ENCODE results near the gene PDCD6IP. TPM values are rescaled to one million over a fixed set of nuclear protein-coding genes. Genes with fewer than 3 reads are reported as not detected.
"Not testable (repeated sequence)": the region's sequence is repeated elsewhere in the genome, so short reads cannot be mapped to it uniquely, and the experiment has no call there.

The PDCD6IP gene
- polyA plus RNA-seq, 3 donors: 88.8 to 100 (median 90.2) TPM

- no peak overlapping the region for H2AFZ ChIP-seq (ENCODE audit: insufficient read depth, low read depth, low read length, poor library complexity, severe bottlenecking)
- H3K79me2 ChIP-seq (ENCODE audit: insufficient read depth, low read length): no peaks in the 10 kb centered on the region
- no peak overlapping the region for H3K4me3 ChIP-seq (replicated peaks in 1 of 3; ENCODE audit: low read depth in 2 of 3, low read length in 3 of 3)
- Mint-ChIP-seq H3K27ac (peak overlapping the region in 5 of 7 donors; percentile 2 to 48 (median 41)), H3K9me3 (no peaks in the 10 kb centered on the region), H3K4me1 (no peaks in the 10 kb centered on the region), H3K36me3 (peaks cover 68 to 87% of the 10 kb centered on the region in 2 donors), H3K27me3 (ENCODE audit: low read depth in 3 of 3) (peaks cover 0 to 2% (median 0%) of the 10 kb centered on the region in 3 donors), H3K4me3 (no peak overlapping the region)
- no peak overlapping the region for H3K9ac ChIP-seq (ENCODE audit: insufficient read depth, low read length, poor library complexity, severe bottlenecking)
- H3K27ac ChIP-seq (ENCODE audit: low read depth in 1 of 2, low read length in 2 of 2): no peak overlapping the region
- peaks cover 74 to 99% of the 10 kb centered on the region in 2 donors for H3K36me3 ChIP-seq (replicated peaks in 1 of 2; ENCODE audit: control insufficient read depth in 1 of 2, insufficient read depth in 2 of 2, low read length in 2 of 2)
- no peaks in the 10 kb centered on the region for H3K4me1 ChIP-seq (ENCODE audit: control insufficient read depth in 1 of 2, insufficient read depth in 2 of 2, low read length in 2 of 2)
- peaks cover 7% of the 10 kb centered on the region for H4K20me1 ChIP-seq (ENCODE audit: insufficient read depth, low read length)
- H3K4me2 ChIP-seq (replicated peaks; ENCODE audit: extremely low read depth, low read length, poor library complexity, severe bottlenecking): no peak overlapping the region
- no peak for DNase-seq
- TF ChIP-seq CTCF (IDR thresholded peaks at IDR 0.05): no peak
- no peaks in the 10 kb centered on the region for H3K9me3 ChIP-seq (replicated peaks in 1 of 2; ENCODE audit: control insufficient read depth in 1 of 2, insufficient read depth in 1 of 2, low read length in 2 of 2)
- no peaks in the 10 kb centered on the region for H3K27me3 ChIP-seq (ENCODE audit: control insufficient read depth in 2 of 2, insufficient read depth in 2 of 2, low read length in 2 of 2)
- intact Hi-C loops (cut with micrococcal nuclease): no loop called here
- 88% methylated on average over 4 of the region's 10 CpGs for WGBS (ENCODE audit: insufficient coverage)
These were observed 57.6 kb downstream of the PDCD6IP start for GRCh38 chr3:33855884-33856546.

- H3K27ac ChIP-seq (ENCODE audit: low read depth in 1 of 2, low read length in 2 of 2); H3K79me2 ChIP-seq (ENCODE audit: insufficient read depth, low read length); H3K9me3 Mint-ChIP-seq; DNase-seq; H3K27ac Mint-ChIP-seq; H3K4me3 Mint-ChIP-seq; H3K4me1 ChIP-seq (ENCODE audit: control insufficient read depth in 1 of 2, insufficient read depth in 2 of 2, low read length in 2 of 2); H4K20me1 ChIP-seq (ENCODE audit: insufficient read depth, low read length); H2AFZ ChIP-seq (ENCODE audit: insufficient read depth, low read depth, low read length, poor library complexity, severe bottlenecking); H3K9ac ChIP-seq (ENCODE audit: insufficient read depth, low read length, poor library complexity, severe bottlenecking); H3K27me3 Mint-ChIP-seq (ENCODE audit: low read depth in 3 of 3); H3K4me1 Mint-ChIP-seq; H3K27me3 ChIP-seq (ENCODE audit: control insufficient read depth in 2 of 2, insufficient read depth in 2 of 2, low read length in 2 of 2); intact Hi-C loops (cut with micrococcal nuclease); H3K9me3 ChIP-seq (replicated peaks in 1 of 2; ENCODE audit: control insufficient read depth in 1 of 2, insufficient read depth in 1 of 2, low read length in 2 of 2); H3K4me2 ChIP-seq (replicated peaks; ENCODE audit: extremely low read depth, low read length, poor library complexity, severe bottlenecking); H3K4me3 ChIP-seq (replicated peaks in 1 of 3; ENCODE audit: low read depth in 2 of 3, low read length in 3 of 3): not testable (repeated sequence)
- no CpG with 5 or more reads among the region's 1 CpG for WGBS (ENCODE audit: insufficient coverage)
- peaks cover 67 to 98% of the 10 kb centered on the region in 2 donors for H3K36me3 ChIP-seq (replicated peaks in 1 of 2; ENCODE audit: control insufficient read depth in 1 of 2, insufficient read depth in 2 of 2, low read length in 2 of 2)
- peaks cover 69 to 85% of the 10 kb centered on the region in 2 donors for H3K36me3 Mint-ChIP-seq
These were observed 59.3 kb downstream of the PDCD6IP start for GRCh38 chr3:33857701-33858100.

Measured in CD14-positive monocyte (primary cell).